Measurements from ENCODE around the gene HES1. TPM values are rescaled to one million over a fixed set of nuclear protein-coding genes. Genes with fewer than 3 reads are reported as not detected.
A peak's percentile ranks its signal among the peaks of the same experiment; 100 is the strongest.

The HES1 gene
- total and polyA plus RNA-seq, 9 of the 15 experiments (the other 6 are each of a cell fraction or from before 2014, with no cell fraction given), result 3.4 to 37.0 (median 19.3) TPM

- TF ChIP-seq JUND (IDR thresholded peaks at IDR 0.05; ENCODE audit: borderline replicate concordance, low read depth, low read length) (no peak), JUND (tag; IDR thresholded peaks at IDR 0.05; ENCODE audit: borderline replicate concordance, low read depth, low read length) (no peak), JUNB (CRISPR knock-in tag; conservative IDR thresholded peaks at IDR 0.05) (no peak), PTTG1 (tag; IDR thresholded peaks at IDR 0.05; ENCODE audit: low read depth) (no peak), ZNF165 (CRISPR knock-in tag; IDR thresholded peaks at IDR 0.05; ENCODE audit: borderline replicate concordance) (no peak), PHB2 (IDR thresholded peaks at IDR 0.05; ENCODE audit: low read depth) (no peak), NFIC (IDR thresholded peaks at IDR 0.05) (0 out of 2 replicates have a peak, but pooled peaks have one; percentile 1), ATF2 (CRISPR knock-in tag; IDR thresholded peaks at IDR 0.05) (no peak), CTCF (IDR thresholded peaks at IDR 0.05 in 2 of 3, conservative IDR thresholded peaks at IDR 0.05 in 1 of 3; ENCODE audit: insufficient read depth in 2 of 3, low read depth in 1 of 3, low read length in 3 of 3) (peak; percentile 55 to 73 (median 57); a peak in 5 of 6 replicates), ZNF511 (CRISPR knock-in tag; IDR thresholded peaks at IDR 0.05) (no peak), GMEB1 (CRISPR knock-in tag; IDR thresholded peaks at IDR 0.05) (no peak), RBBP5 (IDR thresholded peaks at IDR 0.05; ENCODE audit: borderline replicate concordance, insufficient read depth, low read length, poor library complexity, severe bottlenecking) (no peak), E2F4 (CRISPR knock-in tag; IDR thresholded peaks at IDR 0.05; ENCODE audit: low read depth) (no peak), MEF2A (IDR thresholded peaks at IDR 0.05; ENCODE audit: control insufficient read depth, low read depth, low read length) (no peak), TCF7L2 (IDR thresholded peaks at IDR 0.05; ENCODE audit: low read depth, low read length) (no peak), KDM5B (IDR thresholded peaks at IDR 0.05; ENCODE audit: insufficient replicate concordance, low read depth, low read length) (no peak), ETV1 (tag; conservative IDR thresholded peaks at IDR 0.05; ENCODE audit: low read depth) (peak; percentile 52; the same call in 1 of the 2 replicates), ZNF224 (CRISPR knock-in tag; IDR thresholded peaks at IDR 0.05) (no peak), PHF21A (IDR thresholded peaks at IDR 0.05; ENCODE audit: borderline replicate concordance, low read depth) (no peak), EGR1 (conservative IDR thresholded peaks at IDR 0.05) (no peak)
Observed at GRCh38 chr3:194137506-194138474, 1.8 kb downstream of the HES1 start (continued).
